Esophagus muscularis mucosa (tissue), 4 donors: ENCODE measurements around the gene MAGI1.

Source experiments
- EP300 ChIP-seq: sonication (generic); formaldehyde crosslinking; IDR thresholded peaks from one replicate; pipeline ENCODE4 v1.6.1; 2017; ENCODE audit warnings: antibody characterized with exemption
- POLR2A ChIP-seq: fragments of 450-650 bp; IDR thresholded peaks from one replicate; pipeline ENCODE4 v1.6.1; 2017; ENCODE audit warnings: antibody characterized with exemption, moderate library complexity, mild to moderate bottlenecking, low read depth
- TF ChIP-seq, protein P1 (sequence below), 3 experiments: fragments of 200-600 bp in 2 of 3; fragments of 450-650 bp in 1 of 3; sonication (generic) in 2 of 3; IDR thresholded peaks; one replicate each; pipeline ENCODE4 v1.5.1; 2017 to 2019; ENCODE audit warnings: antibody characterized with exemption in 3 of 3, mild to moderate bottlenecking in 2 of 3, moderate library complexity in 1 of 3

DNA sequence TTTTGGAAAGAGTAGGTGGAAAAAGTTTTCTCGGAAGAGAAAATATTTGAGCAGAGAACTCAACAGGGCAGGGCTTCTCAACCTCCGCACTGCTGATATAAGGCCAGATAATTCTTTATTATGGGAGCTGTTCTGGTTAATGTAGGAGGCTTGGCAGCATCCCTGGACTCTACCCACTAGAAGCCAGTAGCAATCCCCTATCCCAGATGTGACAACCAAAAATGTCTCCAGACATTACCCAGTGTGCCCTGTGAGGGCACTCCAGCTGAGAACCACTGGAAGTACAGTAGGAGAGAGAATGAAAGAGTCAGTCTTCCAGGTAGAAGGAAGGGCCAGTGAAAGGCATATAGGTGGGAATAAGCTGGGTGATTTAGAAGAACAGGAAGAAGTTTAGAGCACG lies 703.1 kb downstream of the MAGI1 start:
- TF ChIP-seq, protein P1, sequence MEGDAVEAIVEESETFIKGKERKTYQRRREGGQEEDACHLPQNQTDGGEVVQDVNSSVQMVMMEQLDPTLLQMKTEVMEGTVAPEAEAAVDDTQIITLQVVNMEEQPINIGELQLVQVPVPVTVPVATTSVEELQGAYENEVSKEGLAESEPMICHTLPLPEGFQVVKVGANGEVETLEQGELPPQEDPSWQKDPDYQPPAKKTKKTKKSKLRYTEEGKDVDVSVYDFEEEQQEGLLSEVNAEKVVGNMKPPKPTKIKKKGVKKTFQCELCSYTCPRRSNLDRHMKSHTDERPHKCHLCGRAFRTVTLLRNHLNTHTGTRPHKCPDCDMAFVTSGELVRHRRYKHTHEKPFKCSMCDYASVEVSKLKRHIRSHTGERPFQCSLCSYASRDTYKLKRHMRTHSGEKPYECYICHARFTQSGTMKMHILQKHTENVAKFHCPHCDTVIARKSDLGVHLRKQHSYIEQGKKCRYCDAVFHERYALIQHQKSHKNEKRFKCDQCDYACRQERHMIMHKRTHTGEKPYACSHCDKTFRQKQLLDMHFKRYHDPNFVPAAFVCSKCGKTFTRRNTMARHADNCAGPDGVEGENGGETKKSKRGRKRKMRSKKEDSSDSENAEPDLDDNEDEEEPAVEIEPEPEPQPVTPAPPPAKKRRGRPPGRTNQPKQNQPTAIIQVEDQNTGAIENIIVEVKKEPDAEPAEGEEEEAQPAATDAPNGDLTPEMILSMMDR (IDR thresholded peaks at IDR 0.05) = no peak
- TF ChIP-seq EP300 (no peak), POLR2A (no peak)
